Endodermal cell (in vitro differentiated cells): ENCODE data around the gene MINDY1. TPM values are rescaled to one million over a fixed set of nuclear protein-coding genes. Genes with fewer than 3 reads are reported as not detected.

Experiments
- DNase-seq: peaks from one replicate; pipeline ENCODE4 v3.0.0-alpha.2; 2017
- H3K27ac ChIP-seq: 2 replicates; pipeline ENCODE4 v1.5.1; 2013; ENCODE audit warnings: mild to moderate bottlenecking, low read depth, low read length, moderate library complexity
- H3K27me3 ChIP-seq: 2 replicates; pipeline ENCODE4 v1.6.1; 2013; ENCODE audit warnings: mild to moderate bottlenecking, low read length, moderate library complexity; ENCODE audit not compliant: insufficient read depth, control insufficient read depth, poor library complexity, severe bottlenecking
- H3K36me3 ChIP-seq: 2 replicates; pipeline ENCODE4 v1.7.0; 2013; ENCODE audit warnings: mild to moderate bottlenecking, low read length, moderate library complexity; ENCODE audit not compliant: control insufficient read depth, insufficient read depth
- H3K4me1 ChIP-seq: one replicate; pipeline ENCODE4 v1.7.0; 2013; ENCODE audit warnings: low read length; ENCODE audit not compliant: control insufficient read depth, insufficient read depth
- H3K4me3 ChIP-seq: 2 replicates; pipeline ENCODE4 v1.5.1; 2013; ENCODE audit warnings: mild to moderate bottlenecking, low read length, moderate library complexity
- H3K9ac ChIP-seq: 2 replicates; pipeline ENCODE4 v1.6.1; 2013; ENCODE audit warnings: mild to moderate bottlenecking, low read length, moderate library complexity; ENCODE audit not compliant: poor library complexity, severe bottlenecking; ENCODE audit errors: extremely low read depth
- H3K9me3 ChIP-seq: 2 replicates; pipeline ENCODE4 v1.6.1; 2013; ENCODE audit warnings: mild to moderate bottlenecking, low read length, moderate library complexity; ENCODE audit not compliant: control insufficient read depth
- H3K27ac Mint-ChIP-seq: 2 replicates; pipeline ENCODE4 v1.8.0; 2020; ENCODE audit warnings: mixed read lengths
- H3K27me3 Mint-ChIP-seq: 2 replicates; pipeline ENCODE4 v1.8.0; 2021; ENCODE audit warnings: mild to moderate bottlenecking, mixed read lengths; ENCODE audit not compliant: insufficient read depth
- H3K36me3 Mint-ChIP-seq: 2 replicates; pipeline ENCODE4 v1.8.0; 2020; ENCODE audit warnings: low read depth, mixed read lengths
- H3K4me1 Mint-ChIP-seq: 2 replicates; pipeline ENCODE4 v1.8.0; 2020; ENCODE audit warnings: mixed read lengths
- H3K4me3 Mint-ChIP-seq: 2 replicates; pipeline ENCODE4 v1.8.0; 2020; ENCODE audit warnings: mild to moderate bottlenecking, moderate library complexity, mixed read lengths
- H3K9me3 Mint-ChIP-seq: 2 replicates; pipeline ENCODE4 v1.8.0; 2020; ENCODE audit warnings: mild to moderate bottlenecking, mixed read lengths
- WGBS, 2 experiments: methylation state at CpG; one replicate each; pipeline versions ENCODE4 v1.1.5 to v1.1.7; 2013; ENCODE audit warnings: missing lambda C conversion rate in 2 of 2, mixed read lengths in 1 of 2; ENCODE audit not compliant: insufficient coverage in 1 of 2, insufficient read length in 1 of 2; 5-methylcytosine and 5-hydroxymethylcytosine counted together
- total RNA-seq, 2 donors: library from RNA; stranded (reverse); fragmentation: NEBNext Ultra II Directional in 1 of 2; extraction: Animal tissue kit (Norgen Biotek cat#: 25700) in 1 of 2; gene quantifications; 2 replicates in 1 of 2; 3 replicates in 1 of 2; pipeline ENCODE4 v1.2.1, GENCODE V29; 2021
- TF ChIP-seq, protein P1 (sequence below): fragments of 200-600 bp; sonication (generic); conservative IDR thresholded peaks from 2 replicates; pipeline ENCODE4 v1.5.0; 2021; ENCODE audit warnings: antibody characterized with exemption, mild to moderate bottlenecking

Gene MINDY1
- total RNA-seq, 2 donors from 2014 or later = 8.6 to 10.8 TPM

DNA sequence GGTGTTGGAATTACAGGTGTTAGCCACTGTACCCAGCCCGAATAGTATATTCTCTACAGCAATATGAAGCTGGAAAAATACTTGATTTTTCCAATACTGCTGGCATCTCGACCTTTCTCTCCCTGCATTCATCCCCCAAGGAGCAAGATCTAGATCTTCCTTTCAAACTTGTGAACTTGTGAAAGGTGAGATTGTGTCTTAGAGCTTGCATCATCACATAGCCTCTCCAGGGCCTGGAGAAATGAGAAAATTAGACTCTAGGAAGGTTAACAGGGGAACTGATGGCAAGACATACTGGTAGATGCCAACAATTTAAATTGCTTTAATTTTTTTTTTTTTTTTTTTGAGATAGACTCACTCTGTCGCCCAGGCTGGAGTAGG, 3.6 kb upstream of the MINDY1 start:
- no peak for DNase-seq
- TF ChIP-seq, protein P1, sequence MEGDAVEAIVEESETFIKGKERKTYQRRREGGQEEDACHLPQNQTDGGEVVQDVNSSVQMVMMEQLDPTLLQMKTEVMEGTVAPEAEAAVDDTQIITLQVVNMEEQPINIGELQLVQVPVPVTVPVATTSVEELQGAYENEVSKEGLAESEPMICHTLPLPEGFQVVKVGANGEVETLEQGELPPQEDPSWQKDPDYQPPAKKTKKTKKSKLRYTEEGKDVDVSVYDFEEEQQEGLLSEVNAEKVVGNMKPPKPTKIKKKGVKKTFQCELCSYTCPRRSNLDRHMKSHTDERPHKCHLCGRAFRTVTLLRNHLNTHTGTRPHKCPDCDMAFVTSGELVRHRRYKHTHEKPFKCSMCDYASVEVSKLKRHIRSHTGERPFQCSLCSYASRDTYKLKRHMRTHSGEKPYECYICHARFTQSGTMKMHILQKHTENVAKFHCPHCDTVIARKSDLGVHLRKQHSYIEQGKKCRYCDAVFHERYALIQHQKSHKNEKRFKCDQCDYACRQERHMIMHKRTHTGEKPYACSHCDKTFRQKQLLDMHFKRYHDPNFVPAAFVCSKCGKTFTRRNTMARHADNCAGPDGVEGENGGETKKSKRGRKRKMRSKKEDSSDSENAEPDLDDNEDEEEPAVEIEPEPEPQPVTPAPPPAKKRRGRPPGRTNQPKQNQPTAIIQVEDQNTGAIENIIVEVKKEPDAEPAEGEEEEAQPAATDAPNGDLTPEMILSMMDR = no peak
- Mint-ChIP-seq H3K9me3 (no peaks in the 10 kb centered on the region), H3K27me3 (no peaks in the 10 kb centered on the region), H3K27ac (no peak overlapping the region), H3K36me3 (no peaks in the 10 kb centered on the region), H3K4me1 (peaks cover 33% of the 10 kb centered on the region), H3K4me3 (no peak overlapping the region)
- no peaks in the 10 kb centered on the region for H3K9me3 ChIP-seq
- 94 to 96% methylated on average over 3 of the region's 3 CpGs for WGBS, 2 experiments
- no peak overlapping the region for H3K9ac ChIP-seq
- no peaks in the 10 kb centered on the region for H3K27me3 ChIP-seq
- no peak overlapping the region for H3K27ac ChIP-seq
- no peak overlapping the region for H3K4me3 ChIP-seq
- H3K36me3 ChIP-seq = no peaks in the 10 kb centered on the region
- H3K4me1 ChIP-seq = peaks cover 9% of the 10 kb centered on the region

DNA sequence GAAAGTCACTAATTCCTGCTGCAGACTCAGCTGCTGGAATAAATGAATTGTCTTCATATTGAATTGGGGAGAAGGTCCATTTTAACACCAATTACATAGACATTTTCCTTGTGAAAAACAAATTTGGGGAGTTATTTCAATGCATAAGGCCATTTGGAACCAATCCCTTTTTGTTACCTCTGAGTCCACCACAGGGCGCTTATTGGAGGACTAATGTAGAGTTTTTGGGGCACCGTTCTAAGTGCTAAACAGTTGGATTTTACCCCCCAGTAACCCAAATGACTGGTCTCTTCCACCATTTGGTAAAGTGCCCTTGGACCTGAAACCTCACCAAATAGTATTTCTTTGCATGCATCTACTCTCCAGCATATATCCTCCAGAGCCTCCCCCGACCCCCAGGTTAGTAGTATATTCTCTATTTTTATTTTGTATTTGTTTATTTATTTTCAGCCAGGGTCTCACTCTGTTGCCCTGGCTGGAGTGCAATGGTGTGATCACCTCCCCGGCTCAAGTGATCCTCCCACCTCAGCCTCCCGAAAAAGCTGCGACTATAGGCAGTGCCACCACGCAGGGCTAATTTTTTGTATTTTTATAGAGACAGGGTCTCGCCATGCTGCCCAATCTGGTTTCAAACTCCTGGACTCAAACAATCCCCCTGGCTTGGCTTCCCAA, 3.1 kb upstream of the MINDY1 start:
- Histone ChIP-seq H3K27ac (no peak overlapping the region), H3K27me3 (no peaks in the 10 kb centered on the region), H3K4me1 (peaks cover 9% of the 10 kb centered on the region), H3K9me3 (no peaks in the 10 kb centered on the region), H3K9ac (no peak overlapping the region), H3K4me3 (peak overlapping the region; percentile 97), H3K36me3 (no peaks in the 10 kb centered on the region)
- no peaks in the 10 kb centered on the region for H3K27me3 Mint-ChIP-seq
- peaks cover 34% of the 10 kb centered on the region for H3K4me1 Mint-ChIP-seq
- no peaks in the 10 kb centered on the region for H3K36me3 Mint-ChIP-seq
- H3K4me3 Mint-ChIP-seq = peak overlapping the region; percentile 98
- no peak for DNase-seq
- no peak overlapping the region for H3K27ac Mint-ChIP-seq
- H3K9me3 Mint-ChIP-seq = no peaks in the 10 kb centered on the region
- TF ChIP-seq, protein P1 = no peak
- WGBS, 2 experiments = 91 to 97% methylated on average over 7 to 8 of the region's 8 CpGs

DNA sequence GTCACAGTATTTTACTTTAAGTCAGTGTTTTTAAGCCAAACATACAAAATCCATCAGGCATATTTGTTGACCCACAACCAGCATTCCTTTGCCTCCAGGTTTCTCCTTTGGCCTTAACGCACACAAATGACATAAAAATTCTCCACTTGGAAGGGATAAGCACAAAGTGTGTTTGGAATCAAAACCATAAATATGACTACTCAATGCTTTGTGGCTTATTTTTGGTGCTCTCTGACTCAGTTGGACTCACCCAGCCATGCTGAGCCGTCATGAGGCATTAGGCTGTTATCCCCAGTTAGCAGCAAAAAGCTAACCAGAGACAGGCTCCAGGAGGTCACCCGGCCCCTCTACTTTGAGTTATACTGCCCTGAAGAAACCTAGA, 2.5 kb upstream of the MINDY1 start:
- Mint-ChIP-seq H3K27ac (peak overlapping the region; percentile 97), H3K4me1 (peaks cover 34% of the 10 kb centered on the region), H3K36me3 (no peaks in the 10 kb centered on the region), H3K4me3 (peak overlapping the region; percentile 98), H3K27me3 (no peaks in the 10 kb centered on the region), H3K9me3 (no peaks in the 10 kb centered on the region)
- TF ChIP-seq, protein P1 = no peak
- Histone ChIP-seq H3K36me3 (no peaks in the 10 kb centered on the region), H3K4me1 (peaks cover 9% of the 10 kb centered on the region), H3K9me3 (no peaks in the 10 kb centered on the region), H3K4me3 (peak overlapping the region; percentile 97), H3K27ac (no peak overlapping the region), H3K27me3 (no peaks in the 10 kb centered on the region), H3K9ac (peak overlapping the region; percentile 83)
- 74 to 84% methylated on average over 3 of the region's 3 CpGs for WGBS, 2 experiments
- DNase-seq = no peak
